H1 (cell line): ENCODE data around the gene ERICH6. TPM values are rescaled to one million over a fixed set of nuclear protein-coding genes. Genes with fewer than 3 reads are reported as not detected.

Experiments
- CHD7 ChIP-seq: fragments of 300-600 bp; sonication (generic); IDR thresholded peaks from 2 replicates; pipeline ENCODE4 v1.7.1; 2012; ENCODE audit warnings: low read length, moderate library complexity, mild to moderate bottlenecking, inconsistent platforms; ENCODE audit not compliant: insufficient replicate concordance
- MAX ChIP-seq: IDR thresholded peaks from 2 replicates; pipeline ENCODE4 v1.6.1; 2012; ENCODE audit warnings: inconsistent platforms
- NANOG ChIP-seq: IDR thresholded peaks from 2 replicates; pipeline ENCODE4 v1.6.1; 2011; ENCODE audit warnings: low read length, low read depth, mild to moderate bottlenecking, inconsistent platforms; ENCODE audit not compliant: insufficient read depth, poor library complexity, severe bottlenecking
- polyA plus RNA-seq, 7 experiments: library from polyadenylated mRNA; depleted of rRNA in 3 of 7; stranded (reverse) in 5 of 7; unstranded in 2 of 7; fragments of >200 nt in 5 of 7; fragments of 200-250 nt in 2 of 7; gene quantifications; 1 replicate in 5 of 7; 2 replicates in 1 of 7; 4 replicates in 1 of 7; pipeline versions ENCODE4 v1.2.1 to v1.2.3, GENCODE V29; 2011 to 2013; ENCODE audit warnings: missing spikeins in 2 of 7, mixed read lengths in 2 of 7
- total RNA-seq: library from RNA; stranded (reverse); fragmentation: NEBNext Ultra II Directional; extraction: Animal tissue kit (Norgen Biotek cat#: 25700); gene quantifications from 2 replicates; pipeline ENCODE4 v1.2.1, GENCODE V29; 2021

The ERICH6 gene
- total and polyA plus RNA-seq, 2 of the 8 experiments (the other 6 are each of a cell fraction or from before 2014, with no cell fraction given), result not detected

GRCh38 chr3:150748684-150749047 lies 44.9 kb upstream of the ERICH6 start (continued):
- TF ChIP-seq CHD7 (no peak), NANOG (no peak), MAX (no peak)
- TF ChIP-seq, all 59 proteins: peak for 0
